Measurements from ENCODE around the gene FLAD1. TPM values are rescaled to one million over a fixed set of nuclear protein-coding genes. Genes with fewer than 3 reads are reported as not detected.

Gene FLAD1
- total RNA-seq, 1 experiment from 2014 or later: 58.4 TPM

DNA sequence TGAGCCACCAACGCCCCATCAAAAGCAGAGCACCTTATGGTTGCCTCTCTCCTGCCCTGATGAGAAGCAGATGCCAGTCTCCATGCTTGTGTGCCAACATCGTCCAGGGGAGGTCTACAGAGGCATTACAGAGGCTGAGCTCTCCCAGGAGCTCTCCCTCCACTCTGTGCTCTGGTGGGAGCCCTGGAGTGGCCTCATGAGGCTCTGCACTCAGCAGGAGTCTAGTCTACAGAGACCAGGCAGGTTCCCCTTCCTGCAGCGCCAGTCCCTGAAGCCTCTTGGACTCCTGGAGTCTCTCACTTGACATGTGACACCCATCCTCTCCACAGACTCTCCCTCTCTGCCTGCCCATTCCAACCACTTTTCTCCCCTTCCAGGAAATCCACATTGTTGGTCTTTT is 53.9 kb downstream of the FLAD1 start:
- ATAC-seq (no peak), DNase-seq (ENCODE audit: low read depth, low spot score) (no peak)
- Histone ChIP-seq H4K20me1 (ENCODE audit: insufficient read depth) (no peaks in the 10 kb centered on the region), H3K27me3 (ENCODE audit: insufficient read depth, low read length) (no peaks in the 10 kb centered on the region), H3K4me1 (ENCODE audit: control insufficient read depth in 1 of 2, insufficient read depth in 2 of 2, low read length in 2 of 2) (peaks cover 0 to 11% of the 10 kb centered on the region in 2 experiments; a peak in 2 of 4 replicates), H3K9me2 (ENCODE audit: insufficient read depth) (no peaks in the 10 kb centered on the region), H3K4me3 (replicated peaks in 1 of 2; ENCODE audit: low read depth in 1 of 2, low read length in 2 of 2) (no peak overlapping the region), H2AFZ (ENCODE audit: low read depth, low read length, poor library complexity, severe bottlenecking) (no peak overlapping the region), H3K9me3 (ENCODE audit: control insufficient read depth in 1 of 2, insufficient read depth in 1 of 2, low read depth in 1 of 2, low read length in 2 of 2) (no peaks in the 10 kb centered on the region), H3K4me2 (ENCODE audit: low read length) (no peak overlapping the region), H3K27ac (ENCODE audit: low read depth, low read length) (no peak overlapping the region), H3K36me3 (ENCODE audit: control insufficient read depth in 1 of 2, insufficient read depth in 2 of 2, low read length in 2 of 2) (no peaks in the 10 kb centered on the region), H3K9ac (ENCODE audit: low read length) (no peak overlapping the region), H3K79me2 (ENCODE audit: insufficient read depth, low read length) (no peaks in the 10 kb centered on the region)
- no TSS peak for BruUV-seq (replicated peaks)
- CTCF ChIA-PET: interaction anchor here (1.1 kb wide), 1 partner anchor 20 kb away, joined by 3 read pairs; no protein-coding TSS in a partner anchor
- RAD21 ChIA-PET (ENCODE audit: low non-redundant PET in 1 of 2, low total read pairs in 2 of 2, uncharacterized antibody in 2 of 2, unreplicated experiment in 2 of 2): no interaction called here
- TF ChIP-seq EGR1 (IDR thresholded peaks at IDR 0.05; ENCODE audit: low read depth): no peak
- TF ChIP-seq, protein P1, sequence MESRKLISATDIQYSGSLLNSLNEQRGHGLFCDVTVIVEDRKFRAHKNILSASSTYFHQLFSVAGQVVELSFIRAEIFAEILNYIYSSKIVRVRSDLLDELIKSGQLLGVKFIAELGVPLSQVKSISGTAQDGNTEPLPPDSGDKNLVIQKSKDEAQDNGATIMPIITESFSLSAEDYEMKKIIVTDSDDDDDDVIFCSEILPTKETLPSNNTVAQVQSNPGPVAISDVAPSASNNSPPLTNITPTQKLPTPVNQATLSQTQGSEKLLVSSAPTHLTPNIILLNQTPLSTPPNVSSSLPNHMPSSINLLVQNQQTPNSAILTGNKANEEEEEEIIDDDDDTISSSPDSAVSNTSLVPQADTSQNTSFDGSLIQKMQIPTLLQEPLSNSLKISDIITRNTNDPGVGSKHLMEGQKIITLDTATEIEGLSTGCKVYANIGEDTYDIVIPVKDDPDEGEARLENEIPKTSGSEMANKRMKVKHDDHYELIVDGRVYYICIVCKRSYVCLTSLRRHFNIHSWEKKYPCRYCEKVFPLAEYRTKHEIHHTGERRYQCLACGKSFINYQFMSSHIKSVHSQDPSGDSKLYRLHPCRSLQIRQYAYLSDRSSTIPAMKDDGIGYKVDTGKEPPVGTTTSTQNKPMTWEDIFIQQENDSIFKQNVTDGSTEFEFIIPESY (IDR thresholded peaks at IDR 0.05; ENCODE audit: extremely low read depth, insufficient replicate concordance, low read length): no peak
- TF ChIP-seq CEBPB (IDR thresholded peaks at IDR 0.05; ENCODE audit: low read depth): no peak
- no peak for TF ChIP-seq JUND (IDR thresholded peaks at IDR 0.05)
- TF ChIP-seq, protein P2, sequence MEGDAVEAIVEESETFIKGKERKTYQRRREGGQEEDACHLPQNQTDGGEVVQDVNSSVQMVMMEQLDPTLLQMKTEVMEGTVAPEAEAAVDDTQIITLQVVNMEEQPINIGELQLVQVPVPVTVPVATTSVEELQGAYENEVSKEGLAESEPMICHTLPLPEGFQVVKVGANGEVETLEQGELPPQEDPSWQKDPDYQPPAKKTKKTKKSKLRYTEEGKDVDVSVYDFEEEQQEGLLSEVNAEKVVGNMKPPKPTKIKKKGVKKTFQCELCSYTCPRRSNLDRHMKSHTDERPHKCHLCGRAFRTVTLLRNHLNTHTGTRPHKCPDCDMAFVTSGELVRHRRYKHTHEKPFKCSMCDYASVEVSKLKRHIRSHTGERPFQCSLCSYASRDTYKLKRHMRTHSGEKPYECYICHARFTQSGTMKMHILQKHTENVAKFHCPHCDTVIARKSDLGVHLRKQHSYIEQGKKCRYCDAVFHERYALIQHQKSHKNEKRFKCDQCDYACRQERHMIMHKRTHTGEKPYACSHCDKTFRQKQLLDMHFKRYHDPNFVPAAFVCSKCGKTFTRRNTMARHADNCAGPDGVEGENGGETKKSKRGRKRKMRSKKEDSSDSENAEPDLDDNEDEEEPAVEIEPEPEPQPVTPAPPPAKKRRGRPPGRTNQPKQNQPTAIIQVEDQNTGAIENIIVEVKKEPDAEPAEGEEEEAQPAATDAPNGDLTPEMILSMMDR (IDR thresholded peaks at IDR 0.05 in 2 of 3, conservative IDR thresholded peaks at IDR 0.05 in 1 of 3; ENCODE audit: borderline replicate concordance in 1 of 3, insufficient read depth in 1 of 3, low read depth in 2 of 3, low read length in 2 of 3): no peak
- no peak for TF ChIP-seq SIN3A (IDR thresholded peaks at IDR 0.05; ENCODE audit: low read depth)
- no peak for TF ChIP-seq POLR2A (IDR thresholded peaks at IDR 0.05; ENCODE audit: borderline replicate concordance, extremely low read depth, insufficient read depth, insufficient read length)
- no peak for TF ChIP-seq EZH2phosphoT487 (IDR thresholded peaks at IDR 0.05; ENCODE audit: borderline replicate concordance)
- TF ChIP-seq CBX3 (IDR thresholded peaks at IDR 0.05; ENCODE audit: low read depth): no peak
- no peak for TF ChIP-seq ZFX (IDR thresholded peaks at IDR 0.05)
- no peak for TF ChIP-seq RAD21 (IDR thresholded peaks at IDR 0.05; ENCODE audit: low read depth)
- no peak for TF ChIP-seq ZNF274 (IDR thresholded peaks at IDR 0.05; ENCODE audit: low read depth, low read length)
- TF ChIP-seq REST (IDR thresholded peaks at IDR 0.05; ENCODE audit: low read depth): no peak
- no peak for TF ChIP-seq TCF7L2 (IDR thresholded peaks at IDR 0.05; ENCODE audit: borderline replicate concordance, extremely low read depth, insufficient read depth, insufficient read length)
- TF ChIP-seq FOSL1 (IDR thresholded peaks at IDR 0.05; ENCODE audit: low read depth): no peak
- no peak for TF ChIP-seq ELF1 (IDR thresholded peaks at IDR 0.05; ENCODE audit: borderline replicate concordance, low read depth)
- TF ChIP-seq YY1 (IDR thresholded peaks at IDR 0.05; ENCODE audit: extremely low read depth, insufficient replicate concordance, low read depth, low read length): no peak
- no peak for TF ChIP-seq MAX (IDR thresholded peaks at IDR 0.05)
- no peak for TF ChIP-seq ATF3 (IDR thresholded peaks at IDR 0.05)
- no peak for TF ChIP-seq SRF (IDR thresholded peaks at IDR 0.05; ENCODE audit: low read depth)
- POLR2A ChIA-PET: no interaction called here
- intact Hi-C loops (cut with micrococcal nuclease): no loop called here

Measured in HCT116 (cell line).